Motor neuron (in vitro differentiated cells): ENCODE data around the gene FGF1. TPM values are rescaled to one million over a fixed set of nuclear protein-coding genes. Genes with fewer than 3 reads are reported as not detected.

ENCODE experiments used
- ATAC-seq, 8 experiments: fragments of 200-7000 bp; cut with Tn5 transposase; replicated peaks in 6 of 8; 2 replicates each; pipeline ENCODE4 v1.8.0; 2021; ENCODE audit warnings: mild to moderate bottlenecking in 8 of 8, moderate library complexity in 8 of 8
- H3K27ac ChIP-seq, 2 donors: fragments of 250-450 bp; sonication (Bioruptor Pico); 2 replicates each; pipeline ENCODE4 v1.9.0; 2021; ENCODE audit warnings: antibody characterized with exemption in 2 of 2, mild to moderate bottlenecking in 2 of 2, moderate library complexity in 1 of 2
- H3K4me1 ChIP-seq, 2 donors: fragments of 250-450 bp; sonication (Bioruptor Pico); replicated peaks in 1 of 2; 2 replicates each; pipeline ENCODE4 v1.6.1; 2021; ENCODE audit warnings: antibody characterized with exemption in 2 of 2, mild to moderate bottlenecking in 2 of 2, moderate library complexity in 1 of 2
- H3K4me3 ChIP-seq, 5 donors: fragments of 250-450 bp; sonication (Bioruptor Pico); 2 replicates each; pipeline ENCODE4 v1.9.0; 2021; ENCODE audit warnings: antibody characterized with exemption in 5 of 5, mild to moderate bottlenecking in 5 of 5, moderate library complexity in 4 of 5
- WGBS, 10 experiments: fragments of 450-650 bp; shearing (Covaris generic); methylation state at CpG; one replicate each; pipeline ENCODE4 v1.0.0; 2022; 5-methylcytosine and 5-hydroxymethylcytosine counted together
- in situ Hi-C, 9 experiments: fragments of 400-800 bp; cut with MboI; loops; one replicate each; pipeline ENCODE4 v1.15.0; 2021; ENCODE audit warnings: low sequenced_read_pairs in 9 of 9, low pct_unique_long_range_greater_than_20kb in 2 of 9; ENCODE audit not compliant: unreplicated experiment in 9 of 9
- total RNA-seq, 8 experiments: library from RNA; unstranded; fragments of 300-600 nt; gene quantifications; 2 replicates each; pipeline versions ENCODE4 v1.2.3 to v1.2.4, GENCODE V29; 2022

Gene FGF1
- total RNA-seq, 8 experiments from 2014 or later = 0.23 to 80.3 (median 0.45) TPM

GRCh38 chr5:142692321-142692894, 6.5 kb upstream of the FGF1 start:
- in situ Hi-C loops = loop anchor here in 3 of 9 experiments (10.0 to 25.0 kb wide), 3 partner anchors 78 to 680 kb away; partner anchors contain the start of gene GNPDA1 (in 1 of the 3)
- no peak for ATAC-seq
- Histone ChIP-seq H3K4me3 (no peak overlapping the region), H3K27ac (no peak overlapping the region), H3K4me1 (peaks cover 7 to 17% of the 10 kb centered on the region in 2 donors)
- WGBS, 10 experiments = 60 to 100% (median 81%) methylated on average over 1 to 3 of the region's 3 CpGs; no CpG with 5 or more reads in 2 of the 10 experiments

GRCh38 chr5:142690667-142691066, 4.8 kb upstream of the FGF1 start:
- H3K4me1 ChIP-seq = peaks cover 17 to 33% of the 10 kb centered on the region in 2 donors
- no peak overlapping the region for H3K4me3 ChIP-seq
- WGBS, 10 experiments = 30 to 96% (median 86%) methylated on average over 2 to 4 of the region's 4 CpGs; no CpG with 5 or more reads in 3 of the 10 experiments
- no peak overlapping the region for H3K27ac ChIP-seq
- peak in 1 of 8 experiments; percentile 53 for ATAC-seq
- in situ Hi-C loops = loop anchor here in 3 of 9 experiments (10.0 to 25.0 kb wide), 3 partner anchors 76 to 678 kb away; partner anchors contain the start of gene GNPDA1 (in 1 of the 3)

- H3K27ac ChIP-seq = no peak overlapping the region
- no peak overlapping the region for H3K4me3 ChIP-seq
- ATAC-seq = peak in 3 of 8 experiments; percentile 15 to 54 (median 23)
- peaks cover 31 to 49% of the 10 kb centered on the region in 2 donors for H3K4me1 ChIP-seq
- in situ Hi-C loops = loop anchor here in 2 of 9 experiments (25.0 kb wide), 2 partner anchors 527 to 677 kb away; partner anchors contain the start of gene GNPDA1 (in 1 of the 2)
- 33 to 100% (median 75%) methylated on average over 1 to 5 of the region's 5 CpGs; no CpG with 5 or more reads in 2 of the 10 experiments for WGBS, 10 experiments
Observed at GRCh38 chr5:142689081-142689480, 3.2 kb upstream of the FGF1 start.

DNA sequence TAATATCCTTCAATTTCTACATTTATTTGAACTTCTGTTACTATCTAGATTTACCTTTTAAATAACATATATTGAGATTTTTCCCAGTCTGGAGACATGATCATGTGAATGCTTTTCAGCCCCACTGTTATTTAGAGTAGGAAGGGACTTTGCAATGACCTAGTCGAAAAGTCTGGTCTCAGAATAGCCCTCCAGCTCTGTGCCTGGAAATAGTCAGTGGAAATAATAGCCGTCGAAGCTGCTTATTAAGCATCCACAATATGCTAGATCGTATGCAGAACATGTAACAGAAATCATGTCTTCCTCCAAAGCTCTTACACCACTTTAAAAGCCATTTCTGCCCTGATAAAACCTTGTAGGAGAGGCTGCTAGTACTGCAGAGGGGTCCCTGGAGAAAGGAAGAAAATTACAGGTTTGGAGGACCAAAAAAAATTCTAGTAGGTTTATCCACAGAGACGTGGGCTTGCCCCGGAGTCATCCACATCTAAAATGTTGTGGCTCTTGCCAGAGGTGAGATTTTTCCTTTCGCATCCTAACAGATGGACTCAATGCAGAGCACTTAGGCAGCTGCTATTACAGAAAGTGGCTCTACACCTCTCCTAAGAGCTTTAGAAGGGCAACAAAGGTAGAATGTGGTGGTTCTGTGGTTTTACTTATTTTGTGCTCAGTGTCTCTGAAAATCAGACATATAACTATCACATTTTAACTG, 2.5 kb upstream of the FGF1 start:
- H3K27ac ChIP-seq = no peak overlapping the region
- 48 to 92% (median 76%) methylated on average over 2 to 5 of the region's 7 CpGs for WGBS, 10 experiments
- ATAC-seq = no peak

GRCh38 chr5:142686968-142687367, 1.1 kb upstream of the FGF1 start:
- ATAC-seq = no peak
- H3K4me1 ChIP-seq = peaks cover 31 to 49% of the 10 kb centered on the region in 2 donors
- WGBS, 10 experiments = 79 to 96% (median 83%) methylated on average over 1 to 4 of the region's 4 CpGs; no CpG with 5 or more reads in 4 of the 10 experiments

More for the DNA sequence above, 2.5 kb upstream of the FGF1 start:
- in situ Hi-C loops = loop anchor here in 2 of 9 experiments (25.0 kb wide), 2 partner anchors 526 to 676 kb away; partner anchors contain the start of gene GNPDA1 (in 1 of the 2)
- Histone ChIP-seq H3K4me3 (no peak overlapping the region), H3K4me1 (peaks cover 31 to 49% of the 10 kb centered on the region in 2 donors)

DNA sequence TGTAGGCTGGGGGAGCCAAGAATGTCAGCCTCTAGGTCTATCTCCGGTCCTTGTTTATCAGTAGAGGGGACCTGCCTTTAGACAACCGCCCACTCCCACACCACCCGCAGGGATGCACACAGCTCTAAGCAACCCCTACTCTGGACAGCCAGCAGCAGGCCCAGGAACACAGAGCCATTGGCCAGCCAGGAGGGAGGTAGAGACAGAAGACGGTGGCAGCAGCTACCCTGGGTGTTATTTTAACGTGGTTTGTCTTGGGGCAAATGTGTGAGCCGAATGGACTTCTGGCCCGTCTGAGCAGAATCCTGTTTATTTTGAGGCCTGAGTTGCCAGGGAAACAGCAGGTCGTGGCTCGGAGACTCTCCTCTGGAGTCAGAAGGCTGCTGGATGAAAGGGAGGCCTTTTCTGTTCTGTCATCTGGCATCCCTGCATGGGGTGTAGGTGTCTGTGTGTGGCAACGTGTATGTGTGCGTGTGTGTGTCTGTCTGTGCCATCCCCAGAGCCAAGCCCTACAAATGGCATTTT, 382 bp upstream of the FGF1 start:
- in situ Hi-C loops = loop anchor here in 2 of 9 experiments (25.0 kb wide), 2 partner anchors 524 to 674 kb away; partner anchors contain the start of gene GNPDA1 (in 1 of the 2)
- 40 to 95% (median 67%) methylated on average over 1 to 6 of the region's 11 CpGs; no CpG with 5 or more reads in 4 of the 10 experiments for WGBS, 10 experiments
- Histone ChIP-seq H3K4me1 (peaks cover 31 to 49% of the 10 kb centered on the region in 2 donors), H3K4me3 (no peak overlapping the region), H3K27ac (no peak overlapping the region)
- peak in 5 of 8 experiments; percentile 16 to 46 (median 38) for ATAC-seq

More at GRCh38 chr5:142686968-142687367, 1.1 kb upstream of the FGF1 start:
- in situ Hi-C loops = loop anchor here in 2 of 9 experiments (25.0 kb wide), 2 partner anchors 525 to 675 kb away; partner anchors contain the start of gene GNPDA1 (in 1 of the 2)
- no peak overlapping the region for H3K4me3 ChIP-seq
- no peak overlapping the region for H3K27ac ChIP-seq

DNA sequence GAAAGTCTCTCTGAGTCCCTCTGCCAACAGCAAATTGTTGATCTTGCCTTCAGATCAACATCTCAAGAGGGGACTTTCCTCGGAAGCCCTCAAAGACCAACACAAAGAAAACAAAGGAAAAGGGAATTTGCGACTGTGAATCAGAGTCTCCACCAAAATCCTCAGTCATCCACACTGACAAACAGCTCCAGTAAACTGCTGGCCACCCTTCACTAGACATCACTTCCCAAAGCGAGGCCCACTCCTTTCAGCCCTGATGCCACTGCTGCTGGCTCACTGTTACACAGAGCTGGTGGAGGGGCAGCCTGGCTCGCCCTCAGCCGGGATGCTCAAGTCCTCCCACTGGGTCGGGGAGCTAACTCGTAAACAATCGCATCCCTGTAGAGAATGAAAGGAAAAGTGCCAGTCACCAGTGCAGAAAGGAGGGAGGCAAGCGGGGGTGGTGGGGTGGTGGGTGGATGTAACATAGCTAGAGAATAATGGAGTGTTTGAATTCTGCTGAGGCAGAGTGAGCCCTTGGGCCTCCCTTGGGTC, 1.3 kb downstream of the FGF1 start:
- H3K27ac ChIP-seq = peak overlapping the region in 1 of 2 donors; percentile 52
- no peak overlapping the region for H3K4me3 ChIP-seq
- peaks cover 31 to 49% of the 10 kb centered on the region in 2 donors for H3K4me1 ChIP-seq
- ATAC-seq = peak; percentile 35 to 79 (median 66)
- in situ Hi-C loops = loop anchor here in 2 of 9 experiments (25.0 kb wide), 2 partner anchors 522 to 672 kb away; partner anchors contain the start of gene GNPDA1 (in 1 of the 2)
- WGBS, 10 experiments = 27 to 50% (median 38%) methylated on average over 1 to 2 of the region's 9 CpGs; no CpG with 5 or more reads in 2 of the 10 experiments

DNA sequence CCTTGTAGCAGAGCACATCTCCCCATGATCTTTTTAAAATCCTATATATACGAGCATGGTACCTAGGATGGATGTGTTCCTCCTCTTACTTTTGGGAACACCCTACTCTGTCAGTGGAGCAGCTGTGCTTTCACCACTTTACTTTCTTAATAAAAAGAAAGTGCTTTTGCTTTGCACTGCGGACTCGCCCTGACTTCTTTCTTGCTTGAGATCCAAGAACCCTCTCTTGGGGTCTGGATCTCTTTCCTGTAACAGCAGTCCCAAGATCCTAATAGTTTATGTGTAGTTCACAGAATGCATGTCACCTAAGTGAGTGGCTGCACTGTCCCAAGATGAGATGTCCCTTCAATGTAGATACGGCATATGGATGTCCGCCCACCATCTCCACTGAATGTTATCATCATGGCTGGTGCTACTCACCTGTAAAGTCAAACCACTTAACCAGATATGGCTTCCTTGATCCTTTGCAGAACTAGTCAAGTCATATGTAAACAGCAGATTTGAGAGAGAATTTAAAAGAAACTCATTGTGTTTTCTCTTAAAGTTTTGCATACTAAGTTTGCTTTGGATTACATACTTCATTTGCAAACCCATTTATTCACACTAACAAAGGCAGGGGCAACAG, 1.9 kb downstream of the FGF1 start:
- peak in 3 of 8 experiments; percentile 29 to 42 (median 33) for ATAC-seq
- Histone ChIP-seq H3K4me3 (no peak overlapping the region), H3K4me1 (peaks cover 27 to 45% of the 10 kb centered on the region in 2 donors), H3K27ac (no peak overlapping the region)
- in situ Hi-C loops = loop anchor here in 2 of 9 experiments (25.0 kb wide), 2 partner anchors 522 to 672 kb away; partner anchors contain the start of gene GNPDA1 (in 1 of the 2)
- 81 to 100% (median 93%) methylated on average over 2 to 5 of the region's 5 CpGs; no CpG with 5 or more reads in 2 of the 10 experiments for WGBS, 10 experiments

DNA sequence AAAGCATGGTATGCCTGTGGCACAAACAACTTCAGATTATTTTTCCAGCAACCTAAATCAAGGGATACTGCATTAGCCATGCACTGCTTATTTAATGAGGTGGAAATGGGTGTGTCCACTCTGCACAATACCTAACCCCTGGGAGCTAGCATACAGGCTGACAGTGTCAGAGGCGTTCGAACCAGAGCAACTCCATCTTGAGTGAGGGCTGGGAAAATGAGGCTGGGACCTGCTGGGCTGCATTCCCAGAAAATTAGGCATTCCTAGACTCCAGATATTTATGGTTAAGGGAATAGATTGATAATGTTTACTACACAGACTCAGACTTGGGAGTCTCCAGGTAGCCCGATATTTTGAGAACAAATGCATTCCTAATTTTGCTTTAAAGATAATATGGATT, 2.8 kb downstream of the FGF1 start:
- in situ Hi-C loops = loop anchor here in 2 of 9 experiments (25.0 kb wide), 2 partner anchors 521 to 671 kb away; partner anchors contain the start of gene GNPDA1 (in 1 of the 2)

GRCh38 chr5:142680605-142681259, 5.2 kb downstream of the FGF1 start:
- H3K4me3 ChIP-seq = no peak overlapping the region
- WGBS, 10 experiments = 21 to 100% (median 73%) methylated on average over 1 to 3 of the region's 5 CpGs; no CpG with 5 or more reads in 2 of the 10 experiments
- H3K4me1 ChIP-seq = peaks cover 22 to 25% of the 10 kb centered on the region in 2 donors
- in situ Hi-C loops = loop anchor here in 2 of 9 experiments (25.0 kb wide), 2 partner anchors 518 to 668 kb away; partner anchors contain the start of gene GNPDA1 (in 1 of the 2)
- ATAC-seq = peak in 3 of 8 experiments; percentile 10 to 40 (median 29)
- no peak overlapping the region for H3K27ac ChIP-seq

More for the DNA sequence above, 2.8 kb downstream of the FGF1 start:
- H3K27ac ChIP-seq = no peak overlapping the region
- H3K4me1 ChIP-seq = peaks cover 31 to 47% of the 10 kb centered on the region in 2 donors
- no peak overlapping the region for H3K4me3 ChIP-seq
- ATAC-seq = no peak
- WGBS, 10 experiments = 76 to 100% (median 96%) methylated on average over 1 to 2 of the region's 3 CpGs; no CpG with 5 or more reads in 4 of the 10 experiments

DNA sequence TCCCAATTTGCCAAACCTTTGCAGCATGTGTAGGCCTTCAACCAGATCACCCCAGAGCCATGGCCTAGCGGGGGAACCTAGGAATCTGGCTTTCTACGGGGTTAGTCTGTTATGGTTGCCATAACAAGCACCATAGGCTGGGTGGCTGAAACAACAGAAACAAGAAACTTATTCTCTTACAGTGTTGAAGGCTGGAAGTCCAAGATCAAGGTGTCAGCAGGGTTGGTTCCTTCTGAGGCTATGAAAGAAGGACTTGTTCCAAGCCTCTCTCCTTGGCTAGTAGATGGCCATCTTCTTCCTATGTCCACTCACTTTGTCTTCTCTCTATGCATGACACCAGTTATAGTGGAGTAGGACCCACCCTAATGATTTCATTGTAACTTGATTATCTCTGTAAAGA, 6.1 kb downstream of the FGF1 start:
- WGBS, 10 experiments = 72 to 100% (median 94%) methylated on average over 1 to 2 of the region's 2 CpGs; no CpG with 5 or more reads in 4 of the 10 experiments
- in situ Hi-C loops = loop anchor here in 2 of 9 experiments (25.0 kb wide), 2 partner anchors 517 to 667 kb away; partner anchors contain the start of gene GNPDA1 (in 1 of the 2)
- no peak for ATAC-seq
- Histone ChIP-seq H3K4me1 (peaks cover 17 to 23% of the 10 kb centered on the region in 2 donors), H3K27ac (no peak overlapping the region), H3K4me3 (no peak overlapping the region)
